OCI-M1 (cell line): ENCODE results near the gene DYNLT4.
"Not testable (repeated sequence)": the region's sequence is repeated elsewhere in the genome, so short reads cannot be mapped to it uniquely, and the experiment has no call there.

Source experiments
- DNase-seq: peaks from one replicate; lab custom pipeline; 2025; lab: John Stamatoyannopoulos, UW

Gene DYNLT4

DNA sequence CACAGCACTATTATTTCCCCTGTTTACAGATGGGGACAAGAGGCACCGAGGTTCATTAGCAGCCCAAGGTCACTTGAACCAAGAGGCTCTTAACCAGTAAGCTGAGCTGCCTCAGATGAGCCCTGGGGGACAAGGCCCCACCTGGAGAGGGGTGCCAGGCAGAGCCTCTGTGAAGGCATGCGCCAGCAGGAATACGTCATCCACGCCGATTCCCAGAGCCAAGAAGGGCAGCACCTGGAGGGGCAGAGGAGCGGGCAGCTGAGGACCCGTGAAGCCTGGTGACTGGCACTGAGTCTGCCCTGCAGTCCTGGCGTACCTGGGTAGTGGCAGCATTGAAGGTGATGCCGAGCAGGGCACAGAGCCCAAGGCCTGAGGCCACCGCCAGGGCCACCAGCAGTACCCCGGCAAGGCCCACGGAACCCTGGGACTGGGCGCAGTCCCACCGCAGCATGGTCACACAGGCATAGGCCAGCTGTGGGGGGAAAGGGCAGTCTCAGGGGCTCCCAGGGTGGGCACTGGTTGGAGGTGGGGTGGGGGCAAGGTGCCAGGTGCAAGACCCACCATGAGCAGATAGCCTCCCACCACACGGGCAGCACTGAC is 21.8 kb upstream of the DYNLT4 start:
- no peak for DNase-seq

DNA sequence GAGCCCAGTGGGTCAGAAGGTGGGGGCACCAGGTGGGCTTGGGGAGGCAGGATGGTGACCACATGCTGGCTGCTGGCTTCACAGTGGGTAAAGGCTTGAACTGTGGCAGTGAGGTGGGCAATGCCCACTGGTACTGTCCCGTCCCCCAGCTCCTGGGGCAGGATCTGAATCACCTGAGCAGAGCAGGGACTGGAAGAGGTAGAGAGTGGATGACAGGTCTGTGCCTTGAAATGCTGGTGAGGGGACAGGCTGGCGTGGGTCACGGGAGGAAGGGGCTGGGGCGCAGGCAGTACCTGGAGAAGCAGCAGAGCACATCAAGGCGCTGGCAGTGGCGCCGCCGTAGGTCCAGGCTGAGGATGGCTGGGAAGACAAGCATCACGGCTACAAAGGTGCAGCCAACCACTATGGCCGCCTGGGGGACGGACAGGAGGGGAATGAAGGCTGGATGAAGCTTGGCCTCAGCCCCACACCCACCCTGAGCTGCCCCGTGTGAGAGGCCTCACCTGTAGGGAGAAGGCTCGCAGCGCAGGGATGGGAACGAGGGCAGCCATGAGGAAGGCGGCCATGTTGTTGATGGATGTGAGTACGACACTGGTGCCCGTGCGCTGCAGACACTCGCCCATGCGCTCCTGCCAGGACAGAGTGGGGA is 21.0 kb upstream of the DYNLT4 start:
- no peak for DNase-seq

DNA sequence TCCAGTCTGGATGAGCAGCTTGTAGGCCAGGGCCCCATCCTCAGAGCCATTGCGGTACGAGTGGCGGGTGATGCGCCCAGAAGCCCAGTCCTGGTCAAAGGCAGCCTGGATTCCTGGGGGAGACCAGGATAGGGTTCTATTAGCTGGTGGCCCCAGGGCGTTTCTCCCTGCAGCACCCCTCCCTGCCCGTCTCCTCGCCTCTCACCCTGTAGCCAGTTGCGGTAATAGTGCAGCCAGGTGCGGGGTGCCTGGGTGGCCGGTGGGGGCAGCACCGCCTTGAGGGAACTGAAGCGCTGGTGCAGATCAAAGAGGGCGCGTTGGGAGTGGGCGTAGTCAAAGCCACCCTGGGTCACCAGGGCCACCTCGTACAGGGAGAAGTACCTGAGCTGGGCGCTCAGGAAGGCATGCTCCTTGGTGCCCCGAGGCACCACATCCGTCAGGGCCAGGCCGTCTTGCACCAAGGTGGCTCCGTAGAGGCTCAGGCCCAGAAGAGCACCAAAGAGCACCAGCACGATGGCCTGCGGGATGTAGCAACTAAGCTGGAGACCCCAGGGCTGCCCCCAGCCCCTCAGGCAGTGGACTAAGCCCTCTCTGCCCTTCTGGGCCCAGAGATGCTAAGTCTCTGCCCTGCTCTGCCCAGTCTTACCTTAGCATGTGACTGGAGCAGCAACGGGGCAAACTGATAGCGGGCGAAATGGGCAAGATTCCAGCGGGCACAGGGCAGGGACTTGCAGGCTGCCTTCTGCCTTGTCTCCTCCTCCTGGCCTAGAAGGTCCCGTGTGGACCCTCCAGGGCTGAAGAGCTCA is 20.2 kb upstream of the DYNLT4 start:
- DNase-seq = no peak

DNA sequence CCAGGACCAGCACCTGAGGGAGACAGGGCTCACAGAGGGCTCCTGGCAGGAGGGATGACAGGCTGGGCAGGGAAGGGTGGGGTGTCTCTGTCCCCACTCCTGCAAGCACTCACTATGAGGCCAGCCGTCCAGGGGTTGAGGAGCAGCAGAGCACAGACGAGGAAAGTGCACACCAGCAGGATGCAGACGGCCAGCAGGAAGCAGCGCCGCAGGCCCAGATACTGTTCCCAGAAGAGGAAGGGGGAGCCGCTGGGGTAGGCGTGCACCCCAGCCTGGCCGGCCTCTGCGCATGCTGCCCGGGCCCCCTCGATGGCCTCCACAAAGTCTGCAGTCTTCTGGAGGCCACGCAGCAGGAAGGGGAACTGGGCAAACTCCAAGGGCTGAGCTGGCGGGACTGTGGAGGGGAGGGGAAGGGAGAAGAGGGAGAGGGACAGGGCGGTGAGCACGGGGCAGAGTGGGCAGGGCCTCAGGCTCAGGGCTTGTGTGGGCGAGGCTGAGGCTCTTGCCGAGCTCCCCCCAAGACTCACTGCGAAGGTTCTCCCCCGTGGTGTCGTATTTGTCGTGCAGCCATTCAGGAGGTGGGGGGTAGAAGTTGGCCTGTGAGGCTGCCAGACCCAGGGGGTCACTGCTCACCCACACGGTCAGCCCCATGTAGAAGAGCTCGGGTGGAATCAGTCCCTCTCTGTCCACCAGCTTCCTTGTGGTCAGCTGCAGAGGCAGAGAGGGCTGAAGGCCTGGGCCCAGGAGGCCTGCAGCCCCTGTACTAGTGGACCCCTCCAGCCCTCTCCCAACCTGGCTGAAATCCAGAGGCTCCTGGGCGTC is 19.4 kb upstream of the DYNLT4 start:
- peak; percentile 28 for DNase-seq

DNA sequence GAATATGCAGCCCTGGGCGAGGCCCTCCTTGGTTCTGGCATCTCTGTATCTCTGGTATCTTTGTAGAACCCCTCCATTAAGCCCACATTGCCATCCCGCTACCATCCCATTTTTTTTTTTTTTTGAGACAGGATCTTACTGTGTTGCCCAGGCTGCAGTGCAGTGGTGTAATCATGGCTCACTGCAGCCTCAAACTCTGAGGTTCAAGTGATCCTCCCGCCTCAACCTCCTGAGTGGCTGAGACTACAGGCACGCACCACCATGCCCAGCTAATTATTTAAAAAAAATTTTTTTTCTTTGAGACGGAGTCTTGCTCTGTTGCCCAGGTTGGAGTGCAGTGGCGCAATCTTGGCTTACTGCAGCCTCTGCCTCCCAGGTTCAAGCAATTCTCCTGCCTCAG is 17.2 kb upstream of the DYNLT4 start:
- not testable (repeated sequence) for DNase-seq

DNA sequence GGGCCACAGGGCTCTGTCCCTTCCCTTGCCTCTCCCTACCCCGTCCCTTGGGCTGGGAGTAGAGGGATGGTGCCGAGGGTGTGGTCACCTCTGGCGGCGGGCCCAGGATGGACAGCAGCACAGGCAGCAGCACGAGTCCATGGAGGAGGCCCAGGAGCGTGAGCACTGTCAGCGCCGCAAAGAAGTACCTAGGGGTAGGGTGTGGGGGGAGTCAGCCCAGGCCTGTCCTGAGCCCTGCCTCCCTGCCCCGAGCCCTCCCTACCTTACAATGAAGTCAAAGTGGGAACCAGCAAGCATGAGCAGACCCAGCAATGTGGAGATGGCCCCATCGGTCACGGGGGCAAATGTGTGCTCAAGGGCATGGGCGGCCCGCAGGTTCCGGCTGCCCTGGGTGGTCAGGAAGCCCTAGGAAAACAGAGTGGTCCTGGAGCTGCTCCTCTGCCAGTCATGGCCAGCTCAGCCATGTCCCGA is 15.9 kb upstream of the DYNLT4 start:
- DNase-seq = no peak

DNA sequence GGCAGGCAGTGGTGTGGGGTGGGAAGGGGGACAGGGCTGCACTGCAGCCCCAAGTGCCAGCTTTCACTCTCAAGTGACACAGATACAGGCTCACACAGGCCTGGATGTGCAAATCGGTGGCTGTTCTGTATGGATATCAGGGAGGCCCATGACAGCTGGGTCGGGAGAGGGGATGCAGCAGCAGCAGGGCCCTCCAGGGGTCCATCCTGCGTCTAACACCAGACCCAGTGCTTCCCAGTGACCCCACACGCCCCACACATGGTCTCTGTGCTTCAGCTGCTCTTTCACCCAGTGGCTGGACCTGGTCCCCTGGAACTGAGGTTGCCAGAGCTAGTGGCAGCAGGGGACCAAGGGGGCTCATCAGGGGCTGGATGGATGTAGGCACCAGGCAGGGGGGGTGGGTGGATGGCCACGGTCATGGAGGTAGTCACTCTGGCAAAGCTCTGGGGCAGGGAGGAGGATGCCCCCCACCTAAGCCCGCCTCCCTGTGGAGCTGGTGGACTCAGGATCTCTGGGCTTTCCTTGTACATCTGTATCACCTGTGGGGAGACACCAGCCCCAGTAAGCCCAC is 15.1 kb upstream of the DYNLT4 start:
- DNase-seq = no peak

DNA sequence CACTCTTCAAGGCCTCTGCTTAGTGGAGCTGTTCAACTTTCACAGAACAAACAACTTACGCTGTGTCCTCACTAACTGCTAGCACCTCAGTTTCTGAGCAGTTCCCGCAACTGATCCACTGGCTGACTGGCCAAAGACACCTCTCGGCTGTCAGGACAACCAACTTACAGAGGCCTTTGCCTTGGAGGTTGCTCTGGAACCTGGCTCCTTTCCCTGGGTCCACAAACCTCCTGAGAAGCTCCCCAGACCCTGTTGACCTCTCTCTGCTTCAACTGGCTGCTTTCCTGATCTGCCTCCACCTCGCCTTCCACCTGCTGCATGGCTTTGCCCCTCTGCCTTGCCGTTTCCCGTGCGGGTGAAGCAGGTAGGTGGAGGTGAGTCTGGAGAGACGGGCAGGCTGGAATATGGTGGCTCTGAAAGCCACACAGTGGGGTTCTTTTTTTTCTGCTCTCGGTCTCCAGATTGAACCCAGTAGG is 14.1 kb upstream of the DYNLT4 start:
- no peak for DNase-seq

DNA sequence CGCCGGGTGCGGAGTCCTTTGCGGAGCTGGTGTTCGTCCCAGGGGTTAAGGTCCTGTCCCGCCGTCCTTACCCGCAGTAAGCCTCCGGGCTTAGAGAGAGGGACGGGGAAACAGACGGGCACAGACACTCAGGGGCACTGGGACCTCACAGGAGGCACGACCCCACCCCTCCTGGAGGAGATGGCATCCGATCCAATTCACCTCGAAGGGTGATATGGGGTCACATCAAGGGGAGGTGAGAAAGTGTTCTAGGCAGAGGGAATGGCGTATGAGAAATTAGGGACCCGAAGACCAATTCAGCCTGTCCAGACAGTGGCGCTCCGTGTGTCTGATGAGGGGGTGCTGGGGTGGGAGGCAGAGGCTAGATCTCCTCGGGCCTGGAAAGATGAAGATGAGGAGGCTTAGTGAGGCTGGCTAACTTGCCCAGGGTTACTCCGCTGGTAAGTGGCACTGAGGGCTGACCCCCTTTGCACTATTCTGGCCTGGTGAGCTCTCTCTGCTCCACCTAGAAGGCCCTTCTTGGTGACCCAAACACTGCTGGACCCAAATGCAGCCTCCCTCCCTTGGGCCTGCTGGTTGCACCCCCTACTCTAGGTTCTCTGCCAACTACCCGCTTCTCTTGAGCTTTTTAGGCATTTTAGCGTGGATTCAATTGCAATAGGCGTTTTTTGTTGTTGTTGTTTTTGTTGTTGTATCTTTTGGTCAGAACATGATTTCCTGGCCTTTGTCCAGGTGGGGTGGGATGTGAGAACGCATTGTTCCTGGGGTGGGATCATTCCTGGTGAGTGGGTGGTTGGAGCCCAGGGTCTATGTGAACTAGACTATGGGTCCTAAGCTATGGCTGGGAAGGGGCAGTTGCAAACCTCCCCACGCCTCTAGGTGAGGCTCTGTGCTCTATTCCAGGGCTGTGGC is 13.4 kb upstream of the DYNLT4 start:
- no peak for DNase-seq

DNA sequence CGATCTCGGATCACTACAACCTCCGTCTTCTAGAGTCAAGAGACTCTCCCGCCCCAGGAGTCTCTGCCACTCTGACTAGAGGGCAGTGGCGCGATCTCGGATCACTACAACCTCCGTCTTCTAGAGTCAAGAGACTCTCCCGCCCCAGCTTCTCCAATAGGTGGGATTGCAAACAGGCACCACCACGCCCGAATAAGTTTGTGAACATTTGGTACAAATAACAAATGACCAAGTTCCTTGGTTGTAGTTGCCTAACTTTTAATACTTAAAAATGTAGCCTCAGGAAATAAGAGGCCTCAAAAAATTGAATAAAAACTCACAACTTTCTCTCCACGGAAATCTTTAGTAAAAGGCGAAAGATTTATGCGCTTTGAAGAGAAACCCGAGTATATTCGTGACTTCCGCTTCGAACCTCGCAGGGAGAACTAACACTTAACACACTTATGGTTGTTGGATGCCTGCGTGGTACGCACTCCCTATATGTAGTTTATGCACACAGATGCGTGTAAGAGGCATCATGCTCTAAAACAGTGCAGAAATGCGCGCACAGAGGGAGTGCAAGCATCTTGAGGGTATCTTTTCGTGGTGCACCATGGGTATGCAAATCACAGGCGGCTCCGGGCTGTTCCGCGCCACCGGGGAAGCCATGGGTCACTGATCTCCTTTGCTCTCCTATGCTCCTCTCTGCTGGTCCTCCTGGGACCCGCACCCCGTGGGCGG is 12.6 kb upstream of the DYNLT4 start:
- peak; percentile 98 for DNase-seq

DNA sequence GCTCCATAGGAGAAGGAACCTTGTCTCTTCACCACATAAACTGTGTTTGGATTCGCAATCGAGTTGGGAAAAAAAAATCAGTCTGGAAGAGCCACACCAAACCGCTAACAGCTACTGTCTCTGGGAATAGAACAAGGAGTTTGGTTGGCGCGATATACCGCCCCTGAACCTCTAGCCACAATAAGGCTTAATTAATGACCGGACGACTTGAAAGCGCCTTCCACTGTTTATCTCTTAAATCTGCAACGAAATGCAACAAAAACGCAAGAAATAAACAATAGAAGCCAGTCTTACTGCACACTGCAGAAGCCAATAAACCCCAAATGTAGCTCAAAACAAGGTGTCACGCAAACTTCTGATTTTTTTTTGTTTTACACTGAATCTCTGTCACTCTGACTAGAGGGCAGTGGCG is 12.1 kb upstream of the DYNLT4 start:
- DNase-seq = no peak

DNA sequence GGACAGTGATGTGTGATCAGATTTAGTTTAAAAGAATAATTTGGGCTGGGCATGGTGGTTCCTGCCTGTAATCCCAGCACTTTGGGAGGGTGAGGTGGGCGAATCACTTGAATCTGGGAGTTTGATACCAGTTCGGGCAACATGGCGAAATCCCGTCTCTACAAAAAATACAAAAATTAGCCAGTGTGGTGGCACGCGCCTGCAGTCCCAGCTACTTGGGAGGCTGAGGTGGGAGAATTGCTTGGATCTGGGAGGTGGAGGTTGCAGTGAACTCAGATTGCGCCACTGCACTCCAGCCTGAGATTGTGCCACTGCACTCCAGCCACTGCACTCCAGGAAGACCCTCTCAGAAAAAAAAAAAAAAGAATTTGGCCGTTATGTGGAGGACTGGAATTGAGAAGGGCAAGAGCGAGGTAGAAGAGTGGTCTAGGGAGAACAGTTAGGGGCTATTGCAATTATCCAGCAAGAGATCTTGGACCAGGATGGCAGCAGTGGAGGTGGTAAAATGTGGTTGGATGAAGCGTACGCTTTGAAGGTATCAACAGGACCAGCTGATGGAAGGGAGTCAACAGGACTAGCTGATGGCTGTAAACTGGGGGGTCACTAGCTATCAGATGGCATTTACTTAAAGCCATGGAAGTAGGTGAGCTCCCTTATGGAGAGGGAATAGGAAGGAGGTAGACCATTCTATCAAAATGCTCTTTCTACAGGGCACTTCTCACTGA is 10.8 kb upstream of the DYNLT4 start:
- no peak for DNase-seq

DNA sequence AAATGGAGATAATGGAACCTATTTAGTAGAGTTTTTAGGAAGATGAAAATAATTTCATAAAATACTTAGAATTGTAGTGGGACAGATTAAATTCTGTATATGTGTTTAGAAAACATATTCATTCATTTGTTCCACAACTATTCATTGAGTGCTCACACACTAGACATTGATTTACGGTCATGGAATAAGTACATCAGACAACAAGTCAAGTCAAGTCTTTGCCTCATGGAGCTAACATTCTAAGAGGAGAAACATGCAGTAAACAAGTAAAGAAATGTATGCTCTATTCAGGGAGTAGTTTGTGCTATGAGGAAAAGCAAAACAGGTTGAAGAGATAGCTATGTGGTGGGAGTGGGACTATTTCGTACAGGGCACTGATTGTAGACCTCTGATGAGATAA is 10.2 kb upstream of the DYNLT4 start:
- DNase-seq = no peak

DNA sequence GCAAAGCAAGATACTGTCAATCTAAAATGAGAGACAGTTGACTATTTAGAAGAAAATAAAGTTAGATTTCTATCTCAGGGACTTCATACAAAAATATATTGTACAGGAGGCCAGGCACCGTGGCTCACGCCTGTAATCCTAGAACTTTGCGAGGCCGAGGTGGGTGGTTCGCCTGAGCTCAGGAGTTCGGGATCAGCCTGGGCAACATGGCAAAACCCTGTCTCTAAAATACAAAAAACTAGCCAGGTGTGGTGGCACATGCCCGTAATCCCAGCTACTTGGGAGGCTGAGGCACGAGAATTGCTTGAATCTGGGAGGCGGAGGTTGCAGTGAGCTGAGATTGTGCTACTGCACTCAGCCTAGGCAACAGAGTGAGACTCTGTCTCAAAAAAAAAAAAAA is 8.8 kb upstream of the DYNLT4 start:
- DNase-seq = not testable (repeated sequence)

DNA sequence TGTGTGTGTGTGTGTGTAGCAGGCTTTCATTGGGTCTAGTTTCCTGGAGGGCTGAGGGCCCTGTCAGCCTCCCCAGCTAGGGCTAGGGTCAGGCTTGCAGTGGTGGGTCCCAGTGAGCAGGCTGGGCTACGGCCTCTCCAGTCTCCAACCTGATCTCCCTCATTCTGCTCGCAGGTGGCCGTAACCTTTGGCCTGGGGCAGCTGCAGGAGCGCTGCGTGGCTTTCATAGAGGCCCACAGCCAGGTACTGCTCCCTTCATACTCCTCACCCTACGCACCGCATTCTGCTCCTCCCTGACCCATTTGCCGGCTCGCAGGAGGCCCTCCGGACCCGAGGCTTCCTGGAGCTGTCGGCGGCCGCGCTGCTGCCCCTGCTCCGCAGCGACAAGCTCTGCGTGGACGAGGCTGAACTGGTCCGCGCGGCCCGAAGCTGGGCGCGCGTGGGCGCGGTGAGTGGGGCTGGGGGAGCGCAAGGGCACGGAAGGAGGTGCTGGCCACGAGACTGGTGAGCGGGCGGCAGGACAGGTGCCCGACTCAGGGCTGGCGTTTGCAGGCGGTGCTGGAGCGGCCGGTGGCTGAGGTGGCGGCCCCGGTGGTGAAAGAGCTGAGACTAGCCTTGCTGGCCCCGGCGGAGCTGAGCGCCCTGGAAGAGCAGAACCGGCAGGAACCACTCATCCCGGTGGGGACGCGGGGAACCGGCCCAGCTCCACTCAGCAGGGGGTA is 5.8 kb upstream of the DYNLT4 start:
- DNase-seq = no peak

DNA sequence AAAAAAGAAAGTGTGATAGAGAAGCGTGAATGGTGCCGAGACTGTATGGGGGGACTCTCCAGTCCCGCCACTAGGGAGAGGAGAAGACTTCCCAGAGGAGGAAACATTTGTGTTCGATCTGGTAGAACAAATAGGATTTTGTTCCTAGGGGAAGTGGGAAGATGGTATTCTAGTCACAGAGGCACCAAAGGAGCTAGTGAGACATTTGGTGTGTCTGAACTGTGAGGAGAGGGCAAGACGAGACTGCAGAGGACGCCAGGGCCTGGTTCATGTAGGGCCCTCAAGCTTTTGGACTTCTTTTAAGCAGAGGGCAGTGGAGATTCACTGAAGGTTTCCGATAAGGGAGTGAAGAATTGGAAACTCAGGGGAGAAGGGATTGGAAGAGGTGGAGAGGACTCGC is 4.1 kb upstream of the DYNLT4 start:
- DNase-seq = no peak

DNA sequence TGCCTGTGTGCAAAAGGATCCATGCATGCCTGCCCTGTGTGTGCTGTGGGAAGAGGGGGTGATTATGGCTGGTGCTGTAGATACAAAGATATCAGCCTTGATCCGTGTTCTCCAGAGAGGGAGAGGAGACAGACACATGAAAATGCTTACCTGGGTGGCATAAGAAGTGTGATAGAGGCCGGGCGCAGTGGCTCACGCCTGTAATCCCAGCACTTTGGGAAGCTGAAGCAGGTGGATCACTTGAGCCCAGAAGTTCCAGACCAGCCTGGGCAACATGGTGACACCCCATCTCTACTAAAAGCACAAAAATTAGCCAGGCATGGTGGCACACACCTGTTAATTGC is 3.6 kb upstream of the DYNLT4 start:
- DNase-seq = not testable (repeated sequence)

DNA sequence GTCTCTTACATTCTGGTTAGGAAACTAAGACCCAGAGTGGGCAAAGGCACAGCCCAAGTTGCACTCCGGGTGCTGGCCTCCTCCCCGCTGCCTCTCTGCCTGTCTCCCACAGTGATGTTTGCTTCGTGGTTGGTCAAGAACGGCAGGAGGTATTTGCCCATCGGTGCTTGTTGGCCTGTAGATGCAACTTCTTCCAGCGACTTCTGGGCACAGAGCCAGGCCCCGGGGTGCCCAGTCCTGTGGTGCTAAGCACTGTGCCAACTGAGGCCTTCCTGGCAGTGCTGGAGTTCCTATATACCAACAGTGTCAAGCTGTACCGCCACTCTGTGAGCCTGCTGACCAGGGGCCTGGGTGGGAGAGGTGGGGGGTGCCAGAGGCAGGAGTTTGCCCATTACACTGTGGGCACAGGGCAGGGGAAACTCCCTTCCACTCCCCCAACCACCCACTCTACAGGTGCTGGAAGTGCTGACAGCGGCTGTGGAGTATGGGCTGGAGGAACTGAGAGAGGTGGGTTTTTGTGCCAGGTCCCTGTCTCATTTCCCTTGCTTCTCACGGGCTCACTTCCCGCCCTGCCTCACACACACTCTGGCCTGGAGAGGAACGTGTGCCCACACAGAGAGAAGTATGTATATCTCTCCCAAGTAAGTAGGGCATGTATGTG is 3.1 kb upstream of the DYNLT4 start:
- no peak for DNase-seq
